GM13977 (cell line): ENCODE measurements around the gene SLC12A7.

ENCODE experiments used
- DNase-seq: peaks from one replicate; pipeline ENCODE4 v3.0.0; 2012; ENCODE audit warnings: low spot score
- in situ Hi-C: fragments of 300-500 bp; cut with MboI; formaldehyde crosslinking; loops from one replicate; pipeline ENCODE4 v1.12.0; 2022; ENCODE audit warnings: low sequenced_read_pairs, low pct_unique_long_range_greater_than_20kb, mixed read lengths, inconsistent platforms; ENCODE audit not compliant: unreplicated experiment
- TF ChIP-seq, protein P1 (sequence below): IDR thresholded peaks from 2 replicates; pipeline ENCODE4 v1.5.1; 2012; ENCODE audit warnings: mild to moderate bottlenecking, control low read depth; ENCODE audit not compliant: insufficient read depth; ENCODE audit errors: extremely low read depth, missing control alignments

The SLC12A7 gene

DNA sequence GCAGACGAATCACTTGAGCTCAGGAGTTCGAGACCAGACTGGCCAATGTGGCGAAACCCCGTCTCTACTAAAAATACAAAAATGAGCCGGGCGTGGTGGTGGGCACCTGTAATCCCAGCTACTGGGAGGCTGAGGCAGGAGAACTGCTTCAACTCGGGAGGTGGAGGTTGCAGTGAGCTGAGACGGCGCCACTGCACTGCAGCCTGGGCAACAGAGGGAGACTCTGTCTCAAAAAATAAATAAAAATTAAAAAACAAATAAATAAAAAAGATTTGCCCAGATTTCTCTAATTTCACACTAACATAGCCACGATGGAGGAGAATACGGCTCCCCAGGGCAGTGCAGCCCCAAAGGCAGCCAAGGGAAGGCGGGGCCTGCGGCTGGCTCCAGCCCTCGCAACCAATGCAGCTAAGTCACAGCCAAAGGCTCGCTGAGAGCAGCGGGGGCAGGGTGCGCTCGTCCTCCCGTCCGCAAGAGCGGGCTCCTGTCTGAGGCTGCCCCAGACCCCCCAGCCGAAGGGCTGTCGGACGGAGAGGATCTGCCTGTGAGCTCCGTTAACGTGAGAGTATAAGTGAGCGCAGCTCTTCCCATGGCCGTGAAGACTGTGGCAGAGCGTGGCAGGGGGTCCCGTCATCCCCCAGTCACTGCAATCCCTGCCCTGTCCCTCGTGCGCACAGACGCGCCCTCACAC, 43.5 kb downstream of the SLC12A7 start:
- no peak for DNase-seq
- TF ChIP-seq, protein P1, sequence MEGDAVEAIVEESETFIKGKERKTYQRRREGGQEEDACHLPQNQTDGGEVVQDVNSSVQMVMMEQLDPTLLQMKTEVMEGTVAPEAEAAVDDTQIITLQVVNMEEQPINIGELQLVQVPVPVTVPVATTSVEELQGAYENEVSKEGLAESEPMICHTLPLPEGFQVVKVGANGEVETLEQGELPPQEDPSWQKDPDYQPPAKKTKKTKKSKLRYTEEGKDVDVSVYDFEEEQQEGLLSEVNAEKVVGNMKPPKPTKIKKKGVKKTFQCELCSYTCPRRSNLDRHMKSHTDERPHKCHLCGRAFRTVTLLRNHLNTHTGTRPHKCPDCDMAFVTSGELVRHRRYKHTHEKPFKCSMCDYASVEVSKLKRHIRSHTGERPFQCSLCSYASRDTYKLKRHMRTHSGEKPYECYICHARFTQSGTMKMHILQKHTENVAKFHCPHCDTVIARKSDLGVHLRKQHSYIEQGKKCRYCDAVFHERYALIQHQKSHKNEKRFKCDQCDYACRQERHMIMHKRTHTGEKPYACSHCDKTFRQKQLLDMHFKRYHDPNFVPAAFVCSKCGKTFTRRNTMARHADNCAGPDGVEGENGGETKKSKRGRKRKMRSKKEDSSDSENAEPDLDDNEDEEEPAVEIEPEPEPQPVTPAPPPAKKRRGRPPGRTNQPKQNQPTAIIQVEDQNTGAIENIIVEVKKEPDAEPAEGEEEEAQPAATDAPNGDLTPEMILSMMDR, result no peak
- in situ Hi-C loops, result no loop called here

DNA sequence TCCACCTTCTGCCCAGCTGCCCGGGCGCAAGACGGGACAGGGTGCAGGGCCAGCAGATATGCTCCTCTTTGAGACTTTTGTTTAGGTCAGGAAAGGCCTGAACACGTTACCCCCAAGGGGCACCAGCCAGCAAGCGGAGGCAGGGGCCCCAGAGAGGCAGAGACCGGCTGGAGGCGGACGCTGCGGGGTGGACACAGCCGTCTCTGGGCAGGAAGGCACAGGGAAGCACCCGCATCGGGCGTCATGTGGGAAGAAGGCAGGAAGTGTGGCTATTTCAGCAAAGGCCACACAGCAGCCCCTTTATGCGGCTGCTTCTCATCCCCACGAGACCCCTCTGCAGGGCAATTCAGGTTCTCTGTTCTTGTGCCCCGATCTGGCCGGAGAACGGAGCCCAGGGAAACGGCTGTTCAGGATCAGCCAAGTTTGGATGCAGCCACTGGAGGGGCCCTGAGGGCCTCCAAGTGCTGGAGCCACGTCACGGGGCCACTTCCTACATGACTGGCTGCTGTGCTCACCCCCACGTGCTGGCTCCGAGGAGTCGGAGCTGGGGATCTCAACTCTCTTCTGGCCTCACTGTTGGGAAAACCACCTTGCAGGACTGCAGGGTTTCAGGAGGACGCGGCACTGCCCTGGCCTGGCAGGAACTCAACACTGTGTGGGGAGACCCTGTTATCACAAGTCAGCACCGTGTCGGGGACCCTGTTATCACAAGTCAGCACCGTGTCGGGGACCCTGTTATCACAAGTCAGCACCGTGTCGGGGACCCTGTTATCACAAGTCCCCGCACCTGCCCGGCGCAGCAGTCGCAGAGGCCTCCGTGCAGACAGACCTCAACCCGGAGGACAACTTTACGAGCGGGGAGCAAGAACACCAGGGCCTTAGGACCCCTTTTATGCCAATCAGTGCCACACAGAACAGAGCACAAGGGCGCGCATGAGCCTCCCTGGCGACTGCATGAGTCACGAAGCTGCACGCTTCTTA, 44.4 kb downstream of the SLC12A7 start:
- in situ Hi-C loops, result no loop called here
- TF ChIP-seq, protein P1, result no peak
- DNase-seq, result no peak

DNA sequence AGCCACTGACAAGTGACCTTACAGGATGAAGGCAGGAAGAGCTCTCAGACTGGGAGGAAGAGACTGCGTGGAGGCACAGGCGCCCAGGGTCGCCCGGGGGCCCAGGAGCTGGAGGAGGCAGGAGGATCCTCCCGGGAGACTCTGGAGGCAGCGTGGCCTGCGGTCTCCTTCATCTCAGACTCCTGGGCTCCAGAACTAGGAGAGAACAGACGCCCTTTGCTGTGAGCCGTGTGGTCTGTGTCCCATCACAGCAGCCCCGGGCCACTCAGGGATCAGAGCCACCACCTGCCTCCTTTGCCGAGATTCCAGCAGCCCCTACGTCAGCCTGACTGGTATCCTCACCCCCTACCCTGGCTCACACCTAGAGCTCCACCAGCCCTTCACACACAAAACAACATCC, 45.2 kb downstream of the SLC12A7 start:
- no peak for DNase-seq
- TF ChIP-seq, protein P1, result no peak
- in situ Hi-C loops, result no loop called here

DNA sequence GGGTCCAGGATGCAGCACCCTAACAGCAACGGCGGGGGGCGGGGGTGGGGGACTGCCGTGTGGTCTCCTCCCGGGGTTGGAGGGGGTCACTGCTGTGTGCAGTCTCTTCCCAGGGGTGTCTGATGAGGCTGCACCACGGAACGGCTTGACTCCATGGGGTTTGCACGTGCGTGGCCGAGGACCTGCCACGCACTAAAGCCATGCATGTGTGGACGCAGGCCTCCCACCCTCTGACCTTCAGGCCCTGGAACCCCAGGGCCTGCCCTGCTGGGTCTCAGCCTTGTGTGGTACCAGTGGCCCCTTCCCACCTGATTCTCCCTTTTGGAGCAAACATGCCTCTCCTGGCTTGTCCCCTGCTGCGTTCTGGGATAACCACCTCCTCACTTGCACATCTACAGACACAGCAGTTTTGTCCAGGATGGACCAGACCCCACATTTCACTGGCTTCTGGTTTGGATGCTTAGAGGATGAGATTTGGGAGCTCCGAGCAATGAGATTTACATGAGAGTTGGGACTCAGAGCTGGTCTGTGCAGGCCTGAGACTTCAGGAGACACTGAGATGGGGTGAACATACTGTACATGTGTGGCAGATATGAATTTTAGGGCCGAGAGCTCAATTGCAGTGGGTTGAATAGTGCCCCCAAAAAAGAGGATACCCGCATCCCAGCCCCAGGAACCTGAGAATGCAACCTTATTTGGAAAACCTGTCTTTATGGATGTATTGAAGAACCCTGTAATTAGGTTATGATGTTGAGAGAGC, 45.8 kb downstream of the SLC12A7 start:
- TF ChIP-seq, protein P1, result no peak
- in situ Hi-C loops, result no loop called here
- no peak for DNase-seq

DNA sequence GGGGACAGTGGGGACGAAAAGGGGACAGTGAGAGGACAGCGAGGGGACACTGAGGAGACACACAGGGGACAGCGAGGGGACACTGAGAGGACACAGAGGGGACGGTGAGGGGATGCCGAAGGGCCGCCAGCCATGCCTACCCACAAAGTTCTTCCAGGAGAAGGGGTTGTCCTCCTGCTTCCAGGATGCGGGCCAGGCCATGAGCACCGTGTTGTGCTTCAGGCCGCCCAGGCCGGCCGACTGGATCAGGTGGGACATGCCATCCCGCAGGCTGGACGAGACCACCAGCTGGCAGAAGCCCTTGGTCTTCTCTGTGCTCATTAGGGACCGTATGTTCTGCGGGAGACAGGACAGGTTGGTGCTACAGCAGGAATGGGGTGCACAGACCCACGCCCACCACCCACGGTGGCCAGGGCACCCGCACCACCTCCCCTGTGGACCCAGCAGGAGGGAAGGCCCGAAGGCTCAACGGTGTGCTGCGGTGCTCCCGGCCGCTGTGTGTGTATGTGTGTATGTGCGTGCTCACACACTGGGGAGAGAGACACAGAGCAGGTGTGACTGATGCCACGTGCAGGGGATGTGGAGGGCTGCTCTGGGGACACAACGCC, 46.6 kb downstream of the SLC12A7 start:
- TF ChIP-seq, protein P1, result no peak
- DNase-seq, result no peak
- in situ Hi-C loops, result no loop called here
